ES-I3 (cell line): ENCODE data around the gene PCNX2.

Source experiments
- H3K36me3 ChIP-seq: 2 replicates; pipeline ENCODE4 v1.6.1; 2013; ENCODE audit warnings: mild to moderate bottlenecking, low read length, control low read depth, moderate library complexity; ENCODE audit not compliant: insufficient read depth
- H3K4me1 ChIP-seq: 2 replicates; pipeline ENCODE4 v1.6.1; 2013; ENCODE audit warnings: mild to moderate bottlenecking, control low read depth, low read length; ENCODE audit not compliant: insufficient read depth
- H3K9ac ChIP-seq: 2 replicates; pipeline ENCODE4 v1.6.1; 2013; ENCODE audit warnings: low read depth, mild to moderate bottlenecking, low read length, moderate library complexity
- H3K9me3 ChIP-seq: 2 replicates; pipeline ENCODE4 v1.6.1; 2013; ENCODE audit warnings: mild to moderate bottlenecking, low read length, moderate library complexity; ENCODE audit not compliant: control insufficient read depth, insufficient read depth

PCNX2 gene

GRCh38 chr1:233295237-233295974 is at the start of gene PCNX2:
PCNX2 (minus strand) TSS chr1:233295725; CDS start chr1:233295478, 247 bp downstream.
- H3K4me1 ChIP-seq: peaks cover 16% of the 10 kb centered on the region
- peak within 1 kb of the TSS; percentile 86 for H3K9ac ChIP-seq
- H3K36me3 ChIP-seq: no peaks in the 10 kb centered on the region; the same call in 1 of the 2 replicates
- no peaks in the 10 kb centered on the region for H3K9me3 ChIP-seq

GRCh38 chr1:233343262-233343661 is 47.7 kb upstream of the PCNX2 start:
- Histone ChIP-seq H3K36me3 (no peaks in the 10 kb centered on the region), H3K4me1 (peaks cover 5% of the 10 kb centered on the region), H3K9me3 (no peaks in the 10 kb centered on the region), H3K9ac (no peak overlapping the region)

GRCh38 chr1:233342086-233342485 is 46.6 kb upstream of the PCNX2 start:
- Histone ChIP-seq H3K9me3 (no peaks in the 10 kb centered on the region), H3K36me3 (no peaks in the 10 kb centered on the region), H3K9ac (no peak overlapping the region), H3K4me1 (peaks cover 5% of the 10 kb centered on the region)

- Histone ChIP-seq H3K9ac (no peak overlapping the region), H3K4me1 (peaks cover 5% of the 10 kb centered on the region), H3K36me3 (no peaks in the 10 kb centered on the region), H3K9me3 (no peaks in the 10 kb centered on the region)
Measured at GRCh38 chr1:233340966-233341516, 45.5 kb upstream of the PCNX2 start.

GRCh38 chr1:233340031-233340555 is 44.6 kb upstream of the PCNX2 start:
- H3K4me1 ChIP-seq: peaks cover 5% of the 10 kb centered on the region
- no peak overlapping the region for H3K9ac ChIP-seq
- H3K36me3 ChIP-seq: no peaks in the 10 kb centered on the region
- H3K9me3 ChIP-seq: no peaks in the 10 kb centered on the region

GRCh38 chr1:233338102-233338501 is 42.6 kb upstream of the PCNX2 start:
- Histone ChIP-seq H3K4me1 (peaks cover 5% of the 10 kb centered on the region), H3K9ac (no peak overlapping the region), H3K36me3 (no peaks in the 10 kb centered on the region)

GRCh38 chr1:233337505-233337904 is 42.0 kb upstream of the PCNX2 start:
- no peak overlapping the region for H3K9ac ChIP-seq
- H3K4me1 ChIP-seq: peaks cover 5% of the 10 kb centered on the region
- no peaks in the 10 kb centered on the region for H3K36me3 ChIP-seq
- H3K9me3 ChIP-seq: no peaks in the 10 kb centered on the region

More at GRCh38 chr1:233338102-233338501, 42.6 kb upstream of the PCNX2 start:
- H3K9me3 ChIP-seq: no peaks in the 10 kb centered on the region

GRCh38 chr1:233336554-233337456 is 41.3 kb upstream of the PCNX2 start:
- no peaks in the 10 kb centered on the region for H3K36me3 ChIP-seq
- no peak overlapping the region for H3K9ac ChIP-seq
- peaks cover 10% of the 10 kb centered on the region for H3K4me1 ChIP-seq
- no peaks in the 10 kb centered on the region for H3K9me3 ChIP-seq

- Histone ChIP-seq H3K9ac (no peak overlapping the region), H3K36me3 (no peaks in the 10 kb centered on the region), H3K4me1 (peaks cover 18% of the 10 kb centered on the region; the same call in 1 of the 2 replicates), H3K9me3 (no peaks in the 10 kb centered on the region)
Measured at GRCh38 chr1:233334092-233334491, 38.6 kb upstream of the PCNX2 start.

GRCh38 chr1:233333086-233333485 is 37.6 kb upstream of the PCNX2 start:
- Histone ChIP-seq H3K9ac (no peak overlapping the region), H3K4me1 (peaks cover 18% of the 10 kb centered on the region; the same call in 1 of the 2 replicates), H3K9me3 (no peaks in the 10 kb centered on the region), H3K36me3 (no peaks in the 10 kb centered on the region)

GRCh38 chr1:233331676-233332519 is 36.4 kb upstream of the PCNX2 start:
- no peak overlapping the region for H3K9ac ChIP-seq

GRCh38 chr1:233328142-233328921 is 32.8 kb upstream of the PCNX2 start:
- Histone ChIP-seq H3K36me3 (no peaks in the 10 kb centered on the region), H3K9ac (peak overlapping the region; percentile 53), H3K4me1 (peaks cover 18% of the 10 kb centered on the region; the same call in 1 of the 2 replicates), H3K9me3 (no peaks in the 10 kb centered on the region)

More at GRCh38 chr1:233331676-233332519, 36.4 kb upstream of the PCNX2 start:
- Histone ChIP-seq H3K36me3 (no peaks in the 10 kb centered on the region), H3K4me1 (peaks cover 18% of the 10 kb centered on the region; the same call in 1 of the 2 replicates), H3K9me3 (no peaks in the 10 kb centered on the region)

- Histone ChIP-seq H3K9ac (peak within 1 kb of the TSS; percentile 69), H3K9me3 (no peaks in the 10 kb centered on the region), H3K4me1 (peaks cover 18% of the 10 kb centered on the region; the same call in 1 of the 2 replicates), H3K36me3 (no peaks in the 10 kb centered on the region)
Measured at GRCh38 chr1:233327651-233328141, 32.2 kb upstream of the PCNX2 start, which contains the start of gene MAP3K21. MAP3K21 (plus strand) TSS chr1:233327724; CDS start chr1:233328029, 305 bp downstream.
